Spinal cord (tissue), 10 donors: ENCODE results near the gene F2RL2. TPM values are rescaled to one million over a fixed set of nuclear protein-coding genes. Genes with fewer than 3 reads are reported as not detected.
A peak's percentile ranks its signal among the peaks of the same experiment; 100 is the strongest.

Experiments
- DNase-seq, 6 donors: peaks; one replicate each; pipeline versions ENCODE4 v3.0.0 to v3.0.0-alpha.2; 2013 to 2015; ENCODE audit warnings: low spot score in 6 of 6, low read depth in 4 of 6
- H3K27ac ChIP-seq: one replicate; pipeline ENCODE4 v1.5.1; 2013; ENCODE audit warnings: low read depth, low read length, control low read depth
- H3K27me3 ChIP-seq: one replicate; pipeline ENCODE4 v1.6.1; 2013; ENCODE audit warnings: low read length; ENCODE audit not compliant: control insufficient read depth, insufficient read depth
- H3K36me3 ChIP-seq: one replicate; pipeline ENCODE4 v1.6.1; 2013; ENCODE audit warnings: low read length; ENCODE audit not compliant: control insufficient read depth, insufficient read depth
- H3K4me1 ChIP-seq: one replicate; pipeline ENCODE4 v1.6.1; 2013; ENCODE audit warnings: low read length; ENCODE audit not compliant: control insufficient read depth, insufficient read depth
- H3K4me3 ChIP-seq: one replicate; pipeline ENCODE4 v1.5.1; 2013; ENCODE audit warnings: low read depth, low read length, control low read depth
- H3K9me3 ChIP-seq: one replicate; pipeline ENCODE4 v1.6.1; 2013; ENCODE audit warnings: low read length; ENCODE audit not compliant: control insufficient read depth, insufficient read depth
- WGBS: methylation state at CpG from one replicate; pipeline ENCODE4 v1.1.5; 2013; ENCODE audit warnings: missing lambda C conversion rate; ENCODE audit not compliant: insufficient coverage; 5-methylcytosine and 5-hydroxymethylcytosine counted together
- polyA plus RNA-seq, 2 donors: library from polyadenylated mRNA; unstranded; fragments of 120-200 nt; gene quantifications; one replicate each; pipeline ENCODE4 v1.2.1, GENCODE V29; 2013; ENCODE audit not compliant: insufficient read length in 2 of 2
- total RNA-seq, 2 donors: library from RNA; depleted of rRNA in 1 of 2; stranded (reverse); fragments of 120-200 nt in 1 of 2; fragments of >200 nt in 1 of 2; gene quantifications; one replicate each; pipeline versions ENCODE4 v1.2.3 to v1.2.4, GENCODE V29; 2013 to 2014
- donor health status: healthy.

The F2RL2 gene
- total and polyA plus RNA-seq, 4 donors = 0.63 to 1.7 (median 0.93) TPM

DNA sequence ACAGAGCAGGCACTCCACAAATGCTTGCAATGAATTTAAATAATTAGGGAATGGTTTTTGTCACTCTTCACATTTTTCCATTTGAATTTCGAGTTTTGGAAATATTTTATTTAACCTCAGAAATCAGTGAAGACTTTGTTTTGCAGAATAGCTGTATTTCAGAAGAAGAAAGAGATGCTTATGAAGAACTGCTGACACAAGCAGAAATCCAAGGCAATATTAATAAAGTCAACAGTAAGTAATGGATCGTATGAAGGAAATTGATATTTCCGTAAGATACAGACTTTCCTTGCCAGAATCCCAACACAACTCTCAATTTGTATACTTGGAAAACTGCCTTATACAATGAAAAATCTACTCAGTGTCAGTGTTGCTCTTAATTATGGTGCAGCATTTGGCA is 30.5 kb downstream of the F2RL2 start:
- Histone ChIP-seq H3K36me3 (no peaks in the 10 kb centered on the region), H3K27ac (no peak overlapping the region), H3K9me3 (no peaks in the 10 kb centered on the region), H3K27me3 (no peaks in the 10 kb centered on the region), H3K4me1 (no peaks in the 10 kb centered on the region), H3K4me3 (no peak overlapping the region)
- WGBS = no CpG with 5 or more reads among the region's 3 CpGs
- DNase-seq = peak in 1 of 6 donors; percentile 34

DNA sequence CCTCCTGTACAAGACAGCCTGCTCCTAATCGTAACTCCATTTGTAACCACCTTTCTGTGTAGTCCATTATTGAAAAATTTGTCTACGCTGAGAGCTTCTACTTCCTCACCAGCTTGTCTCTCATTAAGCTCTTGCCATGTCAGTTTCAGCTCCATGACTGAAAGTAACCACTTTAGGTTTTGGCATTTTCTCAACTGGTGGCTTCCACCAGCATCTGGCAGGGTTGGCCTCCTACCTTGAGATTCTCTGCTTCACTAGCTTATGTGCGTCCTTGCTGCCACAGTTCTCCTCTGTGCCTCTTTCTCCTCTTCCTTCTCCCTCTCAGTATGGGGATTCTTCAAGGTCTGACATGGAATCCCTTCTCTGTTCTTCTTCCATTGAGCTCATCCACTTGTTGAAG is 31.8 kb downstream of the F2RL2 start:
- WGBS = 92% methylated on average over 2 of the region's 3 CpGs
- Histone ChIP-seq H3K36me3 (no peaks in the 10 kb centered on the region), H3K4me3 (no peak overlapping the region), H3K27ac (no peak overlapping the region), H3K4me1 (no peaks in the 10 kb centered on the region), H3K27me3 (no peaks in the 10 kb centered on the region), H3K9me3 (no peaks in the 10 kb centered on the region)
- no peak for DNase-seq

DNA sequence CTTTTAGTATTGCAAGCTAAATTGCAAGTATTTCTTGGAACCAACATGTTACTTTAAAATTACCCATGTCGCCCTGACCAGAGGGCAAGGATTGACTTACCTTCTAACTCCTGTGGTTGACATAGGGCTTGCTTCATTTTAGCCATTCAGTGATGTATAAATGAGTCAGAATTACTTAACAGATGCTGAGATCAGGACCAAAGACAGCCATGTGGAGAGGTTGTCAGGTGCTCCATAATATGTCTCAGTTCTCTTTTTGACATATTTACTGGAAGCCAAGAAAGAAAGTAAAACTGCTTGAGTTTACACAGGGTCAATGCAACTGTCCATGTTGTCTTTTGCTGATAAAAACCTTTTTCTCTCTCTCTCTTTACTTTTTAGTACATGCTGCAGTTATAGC is 33.2 kb downstream of the F2RL2 start:
- H3K4me1 ChIP-seq = no peaks in the 10 kb centered on the region
- DNase-seq = no peak
- H3K9me3 ChIP-seq = no peaks in the 10 kb centered on the region
- H3K27me3 ChIP-seq = no peaks in the 10 kb centered on the region
- H3K27ac ChIP-seq = no peak overlapping the region
- no peaks in the 10 kb centered on the region for H3K36me3 ChIP-seq
- WGBS = no CpG with 5 or more reads among the region's 1 CpG
- H3K4me3 ChIP-seq = no peak overlapping the region

DNA sequence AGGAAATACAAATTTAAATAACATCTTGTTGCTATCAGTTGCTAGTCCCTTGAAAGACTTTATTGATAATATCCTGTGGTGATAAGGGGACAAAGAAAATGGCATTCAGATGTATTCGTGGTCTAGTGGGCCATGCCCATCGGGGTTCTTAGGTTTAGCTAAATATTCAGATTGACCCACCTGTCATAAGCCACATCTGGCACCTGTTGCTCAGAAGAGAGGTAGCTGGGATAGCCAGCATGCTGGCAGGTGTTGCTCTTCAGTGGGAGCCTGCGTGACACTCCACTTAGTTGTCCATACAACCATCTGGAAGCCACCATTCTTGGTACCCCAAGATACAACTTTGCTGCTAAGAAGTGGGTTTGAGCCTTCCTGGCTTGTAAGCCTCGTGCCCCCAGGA is 36.7 kb downstream of the F2RL2 start:
- Histone ChIP-seq H3K27ac (no peak overlapping the region), H3K4me1 (no peaks in the 10 kb centered on the region), H3K36me3 (no peaks in the 10 kb centered on the region), H3K9me3 (no peaks in the 10 kb centered on the region), H3K27me3 (no peaks in the 10 kb centered on the region), H3K4me3 (no peak overlapping the region)
- 100% methylated on average over 1 of the region's 4 CpGs for WGBS
- DNase-seq = no peak

DNA sequence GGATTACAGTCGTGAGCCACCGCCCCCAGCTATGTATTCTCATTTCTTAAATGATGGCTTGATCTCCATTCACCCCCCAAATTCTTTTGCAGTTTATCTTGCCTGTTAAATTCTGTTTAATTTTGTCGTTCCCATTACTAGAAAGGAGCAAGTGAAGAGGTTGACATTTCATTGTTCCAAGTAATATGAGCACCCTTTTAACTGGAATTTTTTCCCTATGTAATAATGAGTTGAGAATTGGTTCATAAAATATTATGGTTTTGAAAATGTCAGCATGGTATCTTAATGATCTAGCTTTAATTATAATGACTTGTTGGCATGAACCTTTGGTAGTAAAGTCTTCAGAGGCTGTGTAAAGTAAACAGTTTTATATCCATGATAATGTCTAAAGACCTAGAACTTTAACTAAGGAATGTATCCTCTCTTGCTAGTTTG is 37.4 kb downstream of the F2RL2 start:
- no peak for DNase-seq
- WGBS = 100% methylated on average over 2 of the region's 3 CpGs
- H3K27ac ChIP-seq = no peak overlapping the region

DNA sequence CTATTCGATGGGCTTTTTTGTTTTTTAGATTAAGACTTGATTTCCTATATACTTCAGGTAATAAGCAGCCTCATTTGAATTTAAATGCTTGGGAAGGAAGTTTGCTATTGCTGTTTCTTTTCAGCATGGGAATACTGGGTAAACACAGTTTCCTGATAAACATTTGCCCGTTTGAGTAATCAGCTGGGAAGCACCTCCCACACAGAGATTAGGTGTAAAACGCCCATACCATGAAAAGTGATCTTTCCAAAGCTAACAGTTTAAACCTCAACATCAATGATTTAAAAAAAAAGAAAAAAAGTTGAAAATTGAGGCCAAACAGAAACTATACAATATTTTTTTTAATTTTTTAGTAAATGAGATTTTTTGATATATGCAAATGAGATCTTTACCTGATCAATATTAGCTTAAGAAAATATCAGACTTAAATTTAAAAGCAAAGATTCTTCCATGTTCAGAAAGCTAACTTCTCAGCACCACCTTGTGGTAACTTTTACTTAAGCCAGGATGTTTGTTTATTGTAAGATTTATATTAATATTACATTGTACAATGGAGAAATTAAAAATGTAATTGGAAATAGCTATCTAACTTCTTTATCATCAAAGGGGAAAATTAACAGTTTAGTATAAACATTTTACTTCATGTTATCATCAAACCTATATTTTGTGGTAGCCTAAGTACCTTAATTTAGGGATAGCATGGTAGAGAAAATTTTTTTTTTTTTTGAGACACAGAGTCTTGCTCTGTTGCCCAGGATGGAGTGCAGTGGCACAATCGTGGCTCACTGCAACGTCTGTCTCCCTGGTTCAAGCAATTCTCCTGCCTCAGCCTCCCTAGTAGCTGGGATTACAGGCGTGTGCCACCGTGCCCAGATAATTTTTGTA is 39.8 kb downstream of the F2RL2 start:
- DNase-seq = peak in 2 of 6 donors; percentile 32 to 77
- no peaks in the 10 kb centered on the region for H3K4me1 ChIP-seq
- WGBS = 89% methylated on average over 3 of the region's 7 CpGs

More for the DNA sequence above, 37.4 kb downstream of the F2RL2 start:
- H3K9me3 ChIP-seq = no peaks in the 10 kb centered on the region
- no peaks in the 10 kb centered on the region for H3K4me1 ChIP-seq
- H3K27me3 ChIP-seq = no peaks in the 10 kb centered on the region
- no peaks in the 10 kb centered on the region for H3K36me3 ChIP-seq
- H3K4me3 ChIP-seq = no peak overlapping the region

DNA sequence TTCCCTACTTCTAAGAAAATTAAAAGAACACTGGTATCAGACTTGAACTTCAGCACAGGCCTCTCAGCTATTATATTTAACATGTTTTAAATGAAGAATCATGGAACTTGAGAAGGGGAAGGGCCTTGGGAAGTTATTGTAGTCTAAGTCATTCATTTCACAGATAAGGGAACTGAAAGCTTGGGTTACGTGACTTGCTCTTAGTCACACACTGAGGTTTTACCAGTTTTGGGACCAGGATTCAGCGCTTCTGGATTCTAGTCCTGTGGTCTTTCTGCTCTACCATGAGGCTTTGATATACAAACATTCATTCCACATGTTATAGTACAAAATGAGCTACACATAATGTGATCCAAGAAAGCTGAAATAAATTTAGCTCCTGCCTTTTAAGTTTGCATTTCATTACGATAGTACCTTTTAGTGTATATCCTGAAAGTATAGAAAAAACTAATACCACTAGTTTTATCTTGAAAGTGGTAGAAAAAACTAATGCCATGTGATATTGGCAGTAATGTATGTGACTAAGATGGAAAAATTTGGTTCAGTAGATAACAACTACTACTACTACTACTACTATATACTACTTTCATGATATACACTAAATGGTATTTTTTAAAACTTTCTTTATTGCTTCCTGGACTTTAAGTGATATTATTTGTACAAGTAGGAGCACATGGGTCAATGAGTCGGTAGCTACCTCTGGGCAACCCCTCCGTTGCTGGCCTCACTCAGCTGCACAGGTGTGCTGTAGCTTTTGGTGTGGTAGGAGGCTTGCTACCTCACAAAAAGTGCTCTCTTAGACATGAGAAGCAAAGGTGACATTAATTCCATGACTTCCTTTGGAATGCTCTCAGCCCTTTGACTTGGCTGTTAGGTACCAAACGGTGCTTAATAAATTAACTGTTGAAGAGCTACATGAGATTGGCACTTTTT is 40.7 kb downstream of the F2RL2 start:
- no peak overlapping the region for H3K4me3 ChIP-seq
- no peaks in the 10 kb centered on the region for H3K36me3 ChIP-seq
- no peak overlapping the region for H3K27ac ChIP-seq
- 100% methylated on average over 1 of the region's 6 CpGs for WGBS
- H3K4me1 ChIP-seq = no peaks in the 10 kb centered on the region
- no peaks in the 10 kb centered on the region for H3K9me3 ChIP-seq
- DNase-seq = no peak
- no peaks in the 10 kb centered on the region for H3K27me3 ChIP-seq

More for the DNA sequence above, 39.8 kb downstream of the F2RL2 start:
- Histone ChIP-seq H3K27me3 (no peaks in the 10 kb centered on the region), H3K9me3 (no peaks in the 10 kb centered on the region), H3K36me3 (no peaks in the 10 kb centered on the region), H3K4me3 (no peak overlapping the region), H3K27ac (no peak overlapping the region)

DNA sequence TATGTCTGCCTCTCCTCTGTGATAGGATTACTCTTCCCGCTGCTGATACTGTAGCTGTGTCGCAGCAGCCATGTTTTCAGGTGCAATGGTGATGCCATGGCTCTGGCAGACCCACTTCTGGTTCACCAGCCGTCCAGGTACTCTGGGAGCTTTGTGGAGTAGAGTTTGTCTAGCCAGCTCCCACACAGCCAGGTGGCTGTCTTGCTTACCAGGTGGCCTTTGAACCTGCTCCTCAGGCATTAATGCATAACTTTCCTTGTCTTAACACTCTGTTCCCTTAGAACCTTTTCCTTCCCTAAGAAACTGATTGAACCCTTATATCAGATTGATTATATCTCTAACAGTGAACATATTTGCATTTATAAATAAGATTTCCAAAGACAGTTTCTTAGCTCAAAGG is 42.2 kb downstream of the F2RL2 start:
- no peaks in the 10 kb centered on the region for H3K4me1 ChIP-seq
- no peaks in the 10 kb centered on the region for H3K36me3 ChIP-seq
- no peak overlapping the region for H3K4me3 ChIP-seq
- DNase-seq = no peak
- H3K27me3 ChIP-seq = no peaks in the 10 kb centered on the region
- 95% methylated on average over 3 of the region's 3 CpGs for WGBS
- no peak overlapping the region for H3K27ac ChIP-seq
- no peaks in the 10 kb centered on the region for H3K9me3 ChIP-seq

DNA sequence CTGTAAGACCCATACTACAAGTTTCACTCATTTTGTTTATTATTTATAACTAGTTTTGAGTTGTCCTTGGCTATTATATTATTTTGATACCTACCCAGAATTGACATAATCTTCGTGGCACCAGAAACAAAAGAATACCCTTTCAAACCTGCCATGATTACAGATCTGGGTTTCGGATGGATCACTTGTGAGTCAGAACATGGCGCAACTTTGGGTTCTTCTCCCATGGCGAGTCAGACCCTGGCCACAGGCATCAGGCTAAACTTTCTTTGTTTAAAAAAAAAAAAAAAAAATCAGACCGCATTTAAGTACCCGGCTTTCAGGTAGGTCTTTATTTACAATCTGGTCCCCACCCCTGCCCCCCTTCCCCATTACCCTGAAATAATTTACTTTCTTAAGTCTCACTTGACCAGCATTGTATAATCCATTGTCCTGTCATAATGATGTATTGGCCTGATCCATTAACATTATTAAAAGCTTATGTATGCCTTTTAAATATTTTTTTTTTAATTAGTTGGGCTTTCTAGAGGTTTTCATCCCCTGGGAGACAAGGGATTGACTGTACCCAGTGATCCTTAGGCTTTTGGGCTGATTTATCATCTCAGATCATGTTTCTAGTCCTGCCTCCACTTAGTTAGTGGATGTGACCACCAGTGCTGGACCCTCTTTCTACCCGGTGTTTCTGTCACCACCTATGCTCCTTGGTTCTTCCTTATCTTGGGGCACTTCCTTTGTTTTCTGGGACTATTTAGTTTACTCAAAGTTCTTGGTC is 43.9 kb downstream of the F2RL2 start:
- no peaks in the 10 kb centered on the region for H3K9me3 ChIP-seq
- no peak overlapping the region for H3K4me3 ChIP-seq
- no peaks in the 10 kb centered on the region for H3K27me3 ChIP-seq
- H3K36me3 ChIP-seq = no peaks in the 10 kb centered on the region
- DNase-seq = no peak
- 97% methylated on average over 4 of the region's 7 CpGs for whole genome bisulfite sequencing
- H3K27ac ChIP-seq = no peak overlapping the region
- no peaks in the 10 kb centered on the region for H3K4me1 ChIP-seq
